NCI-H2081 (cell line): ENCODE measurements around the gene AURKAIP1.

ENCODE experiments used
- DNase-seq, 2 experiments: peaks; one replicate each; lab custom pipeline; 2025; lab: John Stamatoyannopoulos, UW

AURKAIP1 gene

GRCh38 chr1:1347663-1348419 lies 27.2 kb downstream of the AURKAIP1 start:
- DNase-seq: no peak

GRCh38 chr1:1347026-1347595 lies 27.9 kb downstream of the AURKAIP1 start:
- no peak for DNase-seq

GRCh38 chr1:1346501-1346890 lies 28.5 kb downstream of the AURKAIP1 start:
- no peak for DNase-seq

- DNase-seq: no peak
Observed at GRCh38 chr1:1345860-1346500, 29.0 kb downstream of the AURKAIP1 start.

GRCh38 chr1:1345384-1345783 lies 29.6 kb downstream of the AURKAIP1 start:
- no peak for DNase-seq

GRCh38 chr1:1344655-1345361 lies 30.2 kb downstream of the AURKAIP1 start:
- DNase-seq: no peak

- no peak for DNase-seq
Observed at GRCh38 chr1:1343811-1344421, 31.1 kb downstream of the AURKAIP1 start.

- DNase-seq: no peak
Observed at GRCh38 chr1:1342584-1343115, 32.4 kb downstream of the AURKAIP1 start.

- DNase-seq: no peak
Observed at GRCh38 chr1:1342061-1342562, 32.9 kb downstream of the AURKAIP1 start.

- no peak for DNase-seq
Observed at GRCh38 chr1:1341549-1342021, 33.4 kb downstream of the AURKAIP1 start.

GRCh38 chr1:1340791-1341548 lies 34.0 kb downstream of the AURKAIP1 start:
- DNase-seq: no peak

- DNase-seq: no peak
Observed at GRCh38 chr1:1340185-1340584, 34.8 kb downstream of the AURKAIP1 start.

GRCh38 chr1:1338278-1338677 lies 36.7 kb downstream of the AURKAIP1 start:
- DNase-seq: no peak

- DNase-seq: no peak
Observed at GRCh38 chr1:1337793-1338147, 37.2 kb downstream of the AURKAIP1 start.

GRCh38 chr1:1336931-1337792 lies 37.8 kb downstream of the AURKAIP1 start:
- no peak for DNase-seq

- DNase-seq: no peak
Observed at GRCh38 chr1:1336446-1336845, 38.6 kb downstream of the AURKAIP1 start.

- no peak for DNase-seq
Observed at GRCh38 chr1:1335792-1336248, 39.2 kb downstream of the AURKAIP1 start.

GRCh38 chr1:1335283-1335682 lies 39.7 kb downstream of the AURKAIP1 start:
- no peak for DNase-seq

GRCh38 chr1:1334835-1335234 lies 40.2 kb downstream of the AURKAIP1 start:
- no peak for DNase-seq
